GM12891 (cell line): ENCODE results near the gene HDAC8.
"Not testable (repeated sequence)": the region's sequence is repeated elsewhere in the genome, so short reads cannot be mapped to it uniquely, and the experiment has no call there.

Source experiments
- POLR2A ChIP-seq: IDR thresholded peaks from 2 replicates; pipeline ENCODE4 v1.6.1; 2011; ENCODE audit warnings: low read depth, low read length, control low read depth
- POLR2AphosphoS5 ChIP-seq: IDR thresholded peaks from 2 replicates; pipeline ENCODE4 v1.6.1; 2011; ENCODE audit warnings: low read depth, low read length, control low read depth
- TAF1 ChIP-seq: IDR thresholded peaks from 2 replicates; pipeline ENCODE4 v1.6.1; 2011; ENCODE audit warnings: low read depth, low read length, control low read depth

GRCh38 chrX:72591038-72591437 lies 18.4 kb upstream of the HDAC8 start:
- TF ChIP-seq POLR2AphosphoS5, POLR2A, TAF1: not testable (repeated sequence)
